C1 segment of cervical spinal cord (tissue), 14 donors: Measurements from ENCODE around the gene AKIRIN1.
"Not testable (repeated sequence)": the region's sequence is repeated elsewhere in the genome, so short reads cannot be mapped to it uniquely, and the experiment has no call there.

Source experiments
- DNase-seq, 14 donors: peaks; one replicate each; lab custom pipeline; 2025; lab: John Stamatoyannopoulos, UW

Gene AKIRIN1, protein sequence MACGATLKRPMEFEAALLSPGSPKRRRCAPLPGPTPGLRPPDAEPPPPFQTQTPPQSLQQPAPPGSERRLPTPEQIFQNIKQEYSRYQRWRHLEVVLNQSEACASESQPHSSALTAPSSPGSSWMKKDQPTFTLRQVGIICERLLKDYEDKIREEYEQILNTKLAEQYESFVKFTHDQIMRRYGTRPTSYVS

DNA sequence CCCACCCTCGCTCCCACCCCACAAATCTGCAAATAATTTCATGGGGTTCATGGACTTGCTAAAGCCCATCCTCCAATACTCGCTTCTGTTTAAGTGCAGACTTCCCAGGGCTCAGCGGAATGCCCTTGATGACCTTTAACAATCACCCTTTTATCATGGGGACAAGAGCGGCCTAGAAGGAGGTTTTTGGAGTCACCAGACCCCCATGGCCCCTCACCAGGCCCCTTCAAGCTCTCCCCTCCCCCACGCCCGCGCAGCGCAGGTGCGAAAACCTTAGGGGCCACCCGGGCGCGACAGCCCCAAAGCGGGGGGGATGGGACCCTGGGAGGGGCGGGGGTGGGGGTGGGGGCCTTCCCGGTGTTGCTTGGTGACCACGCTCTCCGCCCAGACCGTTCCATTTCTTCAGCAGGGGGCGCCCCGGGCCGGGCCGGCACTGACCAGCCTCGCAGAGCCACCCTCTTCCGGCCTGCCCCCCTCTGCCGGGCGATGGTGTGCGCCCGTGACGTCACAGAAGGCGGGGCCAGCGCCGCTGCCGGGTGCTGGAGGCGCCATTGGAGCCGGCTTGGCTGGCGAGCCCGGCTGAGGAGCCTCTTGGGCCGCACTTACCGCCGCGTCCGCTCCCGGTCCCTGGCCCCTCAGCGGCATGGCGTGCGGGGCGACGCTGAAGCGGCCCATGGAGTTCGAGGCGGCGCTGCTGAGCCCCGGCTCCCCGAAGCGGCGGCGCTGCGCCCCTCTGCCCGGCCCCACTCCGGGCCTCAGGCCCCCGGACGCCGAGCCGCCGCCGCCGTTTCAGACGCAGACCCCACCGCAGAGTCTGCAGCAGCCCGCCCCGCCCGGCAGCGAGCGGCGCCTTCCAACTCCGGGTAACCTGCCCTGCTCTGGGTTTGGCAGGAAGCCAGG lies at the start of gene AKIRIN1:
Gene AKIRIN1, plus strand, starts transcription at position 539 of the 900 bp plus-strand sequence. Its CDS starts 105 bp downstream, at position 644.
- peak; percentile 69 to 99 (median 96) for DNase-seq

GRCh38 chr1:38941527-38942019 lies 49.5 kb upstream of the AKIRIN1 start, which contains the start of gene RHBDL2:
TSS of gene RHBDL2 (minus strand) at chr1:38941830. CDS start at chr1:38919212, 22,618 bp downstream.
- peak in 12 of 14 donors; percentile 7 to 80 (median 48) for DNase-seq

DNA sequence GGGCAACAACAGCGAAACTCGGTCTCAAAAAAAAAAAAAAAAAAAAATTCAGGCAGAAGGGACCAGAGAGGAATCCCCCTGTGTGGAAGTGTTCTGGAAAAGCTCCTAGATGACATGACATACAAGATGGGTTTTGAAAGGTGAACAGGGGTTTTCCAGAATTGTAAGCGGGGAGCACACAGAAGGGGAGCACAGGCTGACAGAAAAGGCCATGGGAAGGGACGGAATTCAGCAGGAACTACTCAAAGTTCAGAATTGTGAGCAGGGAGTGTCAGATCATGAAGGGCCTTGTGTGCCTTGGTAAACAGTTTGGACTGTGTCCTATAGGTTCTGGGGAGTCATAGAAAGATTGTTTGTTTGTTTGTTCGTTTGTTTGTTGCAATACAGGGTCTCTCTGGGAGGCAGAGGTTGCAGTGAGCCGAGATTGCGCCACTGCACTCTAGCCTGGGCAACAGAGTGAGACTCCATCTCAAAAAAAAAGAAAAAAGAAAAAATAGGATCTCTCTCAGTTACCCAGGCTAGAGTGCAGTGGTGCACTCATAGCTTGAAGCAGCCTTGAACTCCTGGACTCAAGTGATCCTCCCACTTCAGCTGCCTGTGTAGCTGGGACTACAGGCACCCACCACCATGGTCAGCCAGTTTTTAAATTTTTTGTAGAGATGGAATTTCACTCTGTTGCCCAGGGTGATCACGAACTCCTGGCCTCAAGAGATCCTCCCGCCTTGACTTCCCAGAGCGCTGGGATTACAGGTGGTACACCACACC lies 48.2 kb upstream of the AKIRIN1 start:
- no peak for DNase-seq

GRCh38 chr1:38944547-38944946 lies 46.5 kb upstream of the AKIRIN1 start:
- DNase-seq, result no peak

DNA sequence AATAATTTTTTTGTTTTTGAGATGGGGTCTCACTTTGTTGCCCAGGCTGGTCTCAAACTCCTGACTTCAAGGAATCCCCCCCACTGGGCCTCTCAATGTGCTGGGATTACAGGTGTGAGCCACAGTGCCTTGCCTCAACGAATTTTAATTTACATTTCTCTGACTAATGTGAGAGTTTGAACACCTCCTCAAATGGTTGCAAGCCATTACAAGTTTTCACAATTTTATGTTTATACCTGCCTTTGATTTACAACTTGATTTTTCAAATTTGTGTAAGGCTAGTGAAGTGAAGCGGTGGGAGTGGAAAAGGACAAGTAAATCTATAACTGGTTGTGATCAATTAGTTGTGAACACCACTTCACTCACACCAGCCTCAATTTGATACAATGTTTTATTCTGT lies 40.5 kb upstream of the AKIRIN1 start:
- DNase-seq, result no peak

DNA sequence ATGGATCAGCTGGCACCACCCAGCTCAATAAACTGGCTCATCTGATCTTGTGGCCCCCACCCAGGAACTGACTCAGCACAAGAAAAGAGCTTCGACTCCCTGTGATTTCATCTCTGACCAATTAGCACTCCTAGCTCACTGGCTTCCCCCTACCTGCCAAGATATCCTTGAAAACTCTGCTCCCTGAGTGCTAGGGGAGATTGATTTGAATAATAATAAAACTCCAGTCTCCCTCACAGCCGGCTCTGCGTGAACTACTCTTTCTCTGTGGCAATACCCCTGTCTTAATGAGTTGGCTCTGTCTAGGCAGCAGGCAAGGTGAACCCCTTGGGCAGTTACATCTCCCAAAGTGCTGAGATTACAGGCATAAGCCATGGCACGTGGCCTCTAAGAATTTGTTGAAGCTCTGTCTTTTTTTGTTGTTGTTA lies 37.6 kb upstream of the AKIRIN1 start:
- no peak for DNase-seq

- no peak for DNase-seq
These were observed 32.1 kb upstream of the AKIRIN1 start for GRCh38 chr1:38958967-38959366.

DNA sequence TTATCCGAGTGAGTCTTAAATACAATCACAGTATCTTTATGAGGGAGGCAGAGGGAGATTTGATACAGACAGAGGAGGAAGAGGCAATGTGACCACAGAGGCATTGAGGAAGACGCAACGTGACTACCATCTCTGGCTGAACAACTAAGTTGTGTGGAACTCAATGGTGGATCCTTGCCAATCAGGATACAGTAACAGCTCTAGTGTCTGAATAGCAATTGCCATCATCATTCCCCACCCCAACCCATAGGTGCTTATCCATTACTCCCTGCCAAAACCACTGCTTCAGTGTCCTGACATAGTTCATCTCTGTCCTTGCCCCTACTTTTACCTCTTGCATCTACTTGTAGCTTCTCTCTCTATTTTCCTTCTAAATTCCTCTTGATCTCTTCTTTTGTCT lies 29.0 kb upstream of the AKIRIN1 start:
- no peak for DNase-seq

- no peak for DNase-seq
These were observed 28.5 kb upstream of the AKIRIN1 start for GRCh38 chr1:38962560-38962959.

DNA sequence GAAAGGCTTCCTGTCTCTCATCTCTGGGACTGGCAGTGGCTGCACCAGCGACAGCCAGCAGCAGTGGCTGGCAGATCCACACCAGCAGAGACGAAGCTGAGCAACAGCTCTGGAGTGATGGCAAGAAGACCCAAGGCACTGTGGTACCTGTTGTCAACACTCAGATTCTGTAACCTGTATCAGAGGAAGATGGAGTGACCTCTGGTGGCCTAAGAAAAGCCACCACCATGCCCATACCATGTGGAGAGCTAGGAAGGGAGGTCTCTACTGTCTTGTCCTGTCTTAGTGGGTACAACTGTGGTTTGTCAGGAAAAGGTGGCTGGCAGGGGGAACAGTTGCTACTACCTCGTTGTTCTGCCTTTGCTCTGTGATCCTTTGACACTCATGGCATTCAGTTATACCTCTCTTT lies 26.9 kb upstream of the AKIRIN1 start:
- DNase-seq, result peak in 1 of 14 donors; percentile 4

DNA sequence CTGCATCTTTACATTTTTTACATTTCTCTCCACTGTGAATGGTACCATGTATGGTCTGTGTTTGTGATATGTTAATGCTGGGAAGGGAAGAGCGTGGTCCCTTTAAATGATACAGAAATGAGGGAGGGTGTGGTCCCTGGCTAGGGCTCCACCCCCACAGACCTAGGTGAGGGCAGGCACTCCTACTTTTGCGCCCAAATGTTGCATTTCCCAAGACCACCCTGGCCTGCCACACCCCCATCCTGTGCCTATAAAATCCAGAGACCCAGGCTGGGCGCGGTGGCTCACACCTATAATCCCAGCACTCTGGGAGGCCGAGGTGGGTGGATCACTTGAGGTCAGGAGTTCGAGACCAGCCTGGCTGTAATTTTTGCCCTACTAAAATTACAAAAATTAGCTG lies 17.9 kb upstream of the AKIRIN1 start:
- DNase-seq, result not testable (repeated sequence)

DNA sequence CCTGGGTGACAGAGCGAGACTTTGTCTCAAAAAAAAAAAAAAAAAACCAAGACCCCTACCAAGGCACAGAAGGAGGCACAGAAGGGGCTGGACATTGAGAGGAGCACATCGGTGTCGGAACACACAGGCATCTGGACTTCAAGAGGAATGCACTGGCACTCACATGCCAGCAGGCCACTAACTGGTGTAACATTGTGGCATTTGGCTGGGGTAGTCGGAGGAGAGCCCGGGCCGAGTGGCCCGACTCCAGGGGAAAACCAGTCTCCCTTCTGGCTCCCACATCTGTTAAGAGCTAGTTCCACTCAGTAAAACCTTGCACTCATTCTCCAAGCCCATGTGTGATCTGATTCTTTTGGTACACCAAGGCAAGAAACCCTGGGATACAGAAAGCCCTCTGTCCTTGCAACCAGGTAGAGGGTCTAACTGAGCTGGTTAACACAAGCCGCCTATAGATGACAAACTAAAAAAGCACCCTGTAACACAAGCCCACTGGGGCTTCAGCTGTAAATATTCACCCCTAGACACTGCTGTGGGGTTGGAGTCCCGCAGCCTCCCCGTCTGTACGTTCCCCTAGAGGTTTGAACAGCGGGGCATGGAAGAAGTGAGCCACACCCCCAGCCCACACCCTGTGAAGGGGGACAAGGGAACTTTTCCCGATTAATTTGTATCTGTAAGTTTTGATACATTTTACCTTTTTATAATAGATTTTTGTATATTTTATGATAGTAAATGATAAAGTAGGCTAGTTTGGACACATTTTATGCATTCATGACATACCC lies 17.2 kb upstream of the AKIRIN1 start:
- DNase-seq, result no peak

- DNase-seq, result not testable (repeated sequence)
These were observed 13.5 kb upstream of the AKIRIN1 start for GRCh38 chr1:38977399-38978244.

- DNase-seq, result not testable (repeated sequence)
These were observed 12.9 kb upstream of the AKIRIN1 start for GRCh38 chr1:38978245-38978542.

DNA sequence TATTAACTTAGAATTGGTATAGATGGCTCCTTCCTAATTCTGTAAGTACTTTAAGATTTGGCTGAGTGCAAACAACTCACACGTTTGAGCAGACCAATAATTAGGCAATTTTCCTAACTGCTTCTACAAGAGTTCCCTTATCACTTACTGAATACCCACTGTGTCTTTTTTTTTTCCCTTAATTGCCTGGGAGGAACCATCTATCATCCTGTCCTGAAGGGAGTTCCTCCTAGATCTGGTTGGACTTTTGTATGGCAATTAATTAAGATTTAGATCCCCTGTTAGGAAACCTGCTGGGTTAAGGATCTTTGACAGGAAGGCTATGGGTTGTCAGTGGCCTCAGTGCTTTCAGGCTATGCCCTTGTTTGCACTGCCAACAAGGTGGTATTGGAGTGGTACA lies 11.7 kb upstream of the AKIRIN1 start:
- not testable (repeated sequence) for DNase-seq

DNA sequence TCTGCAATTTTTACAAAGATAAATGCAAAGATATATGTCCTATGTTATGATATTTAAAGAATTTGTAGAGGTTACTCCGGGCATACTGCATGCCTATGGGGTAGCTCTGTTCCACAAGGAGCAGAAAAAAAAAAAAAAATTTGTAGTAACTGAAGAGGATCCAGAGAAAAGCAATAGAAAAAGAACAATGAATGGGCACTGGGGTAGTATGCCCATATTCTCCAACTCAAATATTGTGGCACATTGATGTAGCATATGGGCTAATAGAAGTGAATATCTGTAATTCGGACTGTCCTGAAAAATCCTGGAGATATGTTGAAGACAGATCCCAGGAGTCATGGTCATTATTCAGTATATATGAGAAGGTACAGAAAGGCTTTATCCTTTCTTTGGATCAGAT lies 1.1 kb upstream of the AKIRIN1 start:
- DNase-seq, result no peak

GRCh38 chr1:38990386-38990737 lies 714 bp upstream of the AKIRIN1 start:
- no peak for DNase-seq

GRCh38 chr1:38991638-38992411 lies 749 bp downstream of the AKIRIN1 start:
- peak in 11 of 14 donors; percentile 20 to 76 (median 39) for DNase-seq

- DNase-seq, result no peak
These were observed 1.5 kb downstream of the AKIRIN1 start for GRCh38 chr1:38992412-38993111.
